ENCODE data around the gene HMGCS2.

HMGCS2 gene

GRCh38 chr1:119806489-119806888 lies 37.8 kb upstream of the HMGCS2 start:
- H3K27me3 ChIP-seq (ENCODE audit: low read length) = no peaks in the 10 kb centered on the region
- no peak overlapping the region for H3K4me3 ChIP-seq (ENCODE audit: insufficient read depth, low read length, poor library complexity, severe bottlenecking)
- H3K79me2 ChIP-seq (ENCODE audit: insufficient read depth, low read length) = no peaks in the 10 kb centered on the region

GRCh38 chr1:119805746-119806145 lies 37.0 kb upstream of the HMGCS2 start:
- Histone ChIP-seq H2AFZ (ENCODE audit: low read depth, low read length, severe bottlenecking) (no peak overlapping the region), H3K27me3 (ENCODE audit: low read length) (no peaks in the 10 kb centered on the region), H3K9me2 (replicated peaks; ENCODE audit: insufficient read depth, low read length) (no peaks in the 10 kb centered on the region), H3K9me3 (ENCODE audit: insufficient read depth, low read length) (no peaks in the 10 kb centered on the region), H3K79me2 (ENCODE audit: insufficient read depth, low read length) (no peaks in the 10 kb centered on the region), H3F3A (ENCODE audit: insufficient read depth) (no peaks in the 10 kb centered on the region), H3K27ac (ENCODE audit: low read depth, low read length) (no peak overlapping the region), H3K4me2 (ENCODE audit: low read depth, low read length, poor library complexity, severe bottlenecking) (no peak overlapping the region), H3K9ac (ENCODE audit: low read length) (no peak overlapping the region), H3K36me3 (ENCODE audit: low read length) (no peaks in the 10 kb centered on the region), H3K4me3 (ENCODE audit: insufficient read depth, low read length, poor library complexity, severe bottlenecking) (no peak overlapping the region), H4K20me1 (ENCODE audit: low read depth, low read length) (no peaks in the 10 kb centered on the region)
- no peak for TF ChIP-seq CTCF (IDR thresholded peaks at IDR 0.05; ENCODE audit: insufficient read depth, low read length, poor library complexity, severe bottlenecking)
- TF ChIP-seq EZH2phosphoT487 (conservative IDR thresholded peaks at IDR 0.05; ENCODE audit: low read length) = no peak

More at GRCh38 chr1:119806489-119806888, 37.8 kb upstream of the HMGCS2 start:
- H3K36me3 ChIP-seq (ENCODE audit: low read length) = no peaks in the 10 kb centered on the region
- TF ChIP-seq CTCF (IDR thresholded peaks at IDR 0.05; ENCODE audit: insufficient read depth, low read length, poor library complexity, severe bottlenecking) = no peak
- no peak for TF ChIP-seq EZH2phosphoT487 (conservative IDR thresholded peaks at IDR 0.05; ENCODE audit: low read length)
- H3F3A ChIP-seq (ENCODE audit: insufficient read depth) = no peaks in the 10 kb centered on the region
- no peaks in the 10 kb centered on the region for H3K9me3 ChIP-seq (ENCODE audit: insufficient read depth, low read length)
- H3K9me2 ChIP-seq (replicated peaks; ENCODE audit: insufficient read depth, low read length) = no peaks in the 10 kb centered on the region
- no peak overlapping the region for H3K9ac ChIP-seq (ENCODE audit: low read length)
- no peak overlapping the region for H3K4me2 ChIP-seq (ENCODE audit: low read depth, low read length, poor library complexity, severe bottlenecking)
- H2AFZ ChIP-seq (ENCODE audit: low read depth, low read length, severe bottlenecking) = no peak overlapping the region
- no peaks in the 10 kb centered on the region for H4K20me1 ChIP-seq (ENCODE audit: low read depth, low read length)
- H3K27ac ChIP-seq (ENCODE audit: low read depth, low read length) = no peak overlapping the region

GRCh38 chr1:119805247-119805646 lies 36.5 kb upstream of the HMGCS2 start:
- TF ChIP-seq EZH2phosphoT487 (conservative IDR thresholded peaks at IDR 0.05; ENCODE audit: low read length) (no peak), CTCF (IDR thresholded peaks at IDR 0.05; ENCODE audit: insufficient read depth, low read length, poor library complexity, severe bottlenecking) (no peak)
- Histone ChIP-seq H2AFZ (ENCODE audit: low read depth, low read length, severe bottlenecking) (no peak overlapping the region), H3K9me2 (replicated peaks; ENCODE audit: insufficient read depth, low read length) (no peaks in the 10 kb centered on the region), H3K79me2 (ENCODE audit: insufficient read depth, low read length) (no peaks in the 10 kb centered on the region), H3K4me2 (ENCODE audit: low read depth, low read length, poor library complexity, severe bottlenecking) (no peak overlapping the region), H3K9ac (ENCODE audit: low read length) (no peak overlapping the region), H3K27me3 (ENCODE audit: low read length) (no peaks in the 10 kb centered on the region), H3K4me3 (ENCODE audit: insufficient read depth, low read length, poor library complexity, severe bottlenecking) (no peak overlapping the region), H4K20me1 (ENCODE audit: low read depth, low read length) (no peaks in the 10 kb centered on the region), H3K36me3 (ENCODE audit: low read length) (no peaks in the 10 kb centered on the region), H3K27ac (ENCODE audit: low read depth, low read length) (no peak overlapping the region), H3K9me3 (ENCODE audit: insufficient read depth, low read length) (no peaks in the 10 kb centered on the region), H3F3A (ENCODE audit: insufficient read depth) (no peaks in the 10 kb centered on the region)
